CD4-positive, alpha-beta T cell treated with Interleukin-4 for 1 hour (primary cell): ENCODE data around the gene PIPOX.

Experiments used
- DNase-seq, 2 donors: peaks; one replicate each; pipeline ENCODE4 v3.0.0-alpha.2; 2020 to 2022

PIPOX gene

DNA sequence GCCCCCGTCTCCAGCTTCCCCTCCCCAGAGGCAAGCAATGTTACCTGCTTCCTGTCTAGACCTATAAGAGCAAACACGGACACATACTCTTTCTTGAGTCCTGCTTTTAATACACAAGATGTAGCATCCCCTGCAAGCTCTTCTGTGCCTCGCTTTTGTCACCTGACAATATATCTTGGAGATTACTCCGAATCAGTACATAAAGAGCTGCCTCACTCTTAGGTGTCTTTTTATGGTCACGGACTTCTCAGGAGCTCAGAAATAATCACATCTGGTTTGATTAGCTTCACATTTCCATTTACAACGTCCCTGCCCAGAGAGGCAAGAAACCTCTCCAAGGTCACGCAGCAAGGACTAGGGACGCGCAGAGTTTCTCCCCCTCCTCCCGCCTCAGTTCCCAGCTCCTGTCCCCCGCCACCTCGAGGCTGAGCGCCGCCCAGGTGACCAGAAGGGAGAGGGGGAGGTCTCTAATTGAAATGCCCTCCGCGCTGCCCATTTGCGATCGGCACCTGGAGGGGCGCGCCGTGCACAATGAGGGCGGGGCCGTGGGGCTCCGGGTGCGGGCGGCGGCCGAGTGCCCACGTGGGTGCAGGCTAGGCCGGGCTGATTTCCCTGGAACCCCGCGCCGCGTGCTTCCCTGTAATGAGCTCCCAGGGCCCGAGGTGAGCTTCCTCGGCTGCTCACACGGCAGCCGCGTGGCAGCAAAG lies 23.3 kb upstream of the PIPOX start:
- DNase-seq: no peak

DNA sequence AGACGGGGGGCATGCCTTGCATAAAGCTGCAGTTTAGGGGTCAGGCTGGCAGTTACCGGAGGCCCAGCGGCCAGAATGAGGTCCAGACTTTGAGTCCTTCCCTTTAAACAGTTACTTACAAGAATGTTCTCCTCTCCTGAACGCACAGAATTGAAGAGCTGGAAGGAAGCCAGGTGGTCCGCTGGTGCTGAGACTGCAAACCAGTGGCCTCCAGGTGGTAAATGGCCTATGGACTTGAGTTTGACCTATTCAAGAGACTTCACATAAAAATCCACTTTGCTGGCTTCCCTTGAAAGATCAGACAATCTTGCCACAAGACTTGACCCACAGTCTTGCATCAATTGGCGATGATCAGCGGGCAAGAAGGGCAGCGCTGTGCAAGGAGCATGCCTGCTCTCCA lies 22.4 kb upstream of the PIPOX start:
- no peak for DNase-seq

DNA sequence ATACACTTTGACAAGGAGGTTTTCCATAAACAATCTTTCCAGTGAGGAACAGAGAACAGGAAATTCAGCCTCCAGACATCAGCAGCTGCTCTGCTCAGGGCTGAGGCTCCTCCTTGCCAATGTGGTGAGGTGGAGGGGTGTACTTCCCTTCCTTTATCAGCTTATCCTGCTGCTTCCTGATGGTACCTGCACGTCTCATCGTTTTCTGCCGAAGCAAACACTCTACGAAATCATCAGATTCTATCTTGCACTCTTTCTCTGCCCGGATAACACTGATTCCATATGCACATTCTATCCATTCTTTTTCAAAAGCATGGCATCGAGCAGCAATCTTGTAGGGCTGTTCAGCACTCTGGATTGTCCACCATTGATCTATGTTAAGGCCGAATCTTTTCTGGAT lies 21.7 kb upstream of the PIPOX start:
- no peak for DNase-seq

DNA sequence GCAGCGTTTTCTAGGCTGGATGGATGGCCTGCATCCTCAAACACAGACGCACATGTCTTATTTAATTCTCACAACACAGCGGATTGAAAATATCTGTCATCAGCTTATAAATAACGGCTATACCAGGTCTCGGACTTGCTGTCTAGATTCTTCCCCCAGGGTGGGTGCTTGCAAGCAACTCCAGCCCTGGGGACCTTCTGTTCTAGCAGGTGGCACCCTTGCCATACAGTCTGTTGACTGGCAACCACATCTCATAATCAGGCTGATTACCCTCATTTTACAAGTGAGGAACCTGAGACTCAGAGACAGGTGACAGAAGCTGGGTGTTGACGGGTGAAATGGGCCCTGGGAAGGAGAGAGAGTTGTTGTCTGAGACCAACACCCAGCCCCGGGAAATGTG lies 20.9 kb upstream of the PIPOX start:
- DNase-seq: no peak

DNA sequence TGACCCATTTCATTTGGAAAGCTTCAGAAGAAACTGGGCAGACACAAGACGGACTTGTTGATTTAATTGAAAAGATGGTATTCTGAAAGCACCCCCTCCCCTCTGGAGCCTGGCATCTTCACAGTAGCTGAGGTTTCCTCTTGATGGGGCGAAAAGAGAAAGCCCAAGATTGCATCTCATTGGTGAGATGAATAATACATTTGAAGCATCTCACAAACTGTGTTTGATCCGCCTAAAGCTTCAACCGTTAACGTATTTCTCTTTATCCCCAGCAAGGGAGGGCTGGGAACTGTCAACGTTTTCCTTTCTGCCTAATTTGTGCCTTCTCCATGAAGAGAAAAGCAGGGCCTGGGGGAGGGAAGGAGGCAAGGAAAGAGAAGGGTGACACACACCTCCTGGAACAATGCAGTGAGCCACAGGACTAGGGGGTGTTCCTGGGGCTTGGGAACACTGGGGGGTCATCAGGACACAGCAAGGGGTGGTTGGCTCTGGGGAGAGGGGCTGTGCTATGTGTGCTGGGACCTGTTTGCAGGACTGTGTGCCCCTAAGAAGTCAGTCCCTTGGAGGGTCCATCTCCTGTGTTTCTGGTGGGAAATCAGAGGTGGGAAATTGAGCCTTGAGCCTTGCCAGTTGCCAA lies 18.5 kb upstream of the PIPOX start:
- no peak for DNase-seq

DNA sequence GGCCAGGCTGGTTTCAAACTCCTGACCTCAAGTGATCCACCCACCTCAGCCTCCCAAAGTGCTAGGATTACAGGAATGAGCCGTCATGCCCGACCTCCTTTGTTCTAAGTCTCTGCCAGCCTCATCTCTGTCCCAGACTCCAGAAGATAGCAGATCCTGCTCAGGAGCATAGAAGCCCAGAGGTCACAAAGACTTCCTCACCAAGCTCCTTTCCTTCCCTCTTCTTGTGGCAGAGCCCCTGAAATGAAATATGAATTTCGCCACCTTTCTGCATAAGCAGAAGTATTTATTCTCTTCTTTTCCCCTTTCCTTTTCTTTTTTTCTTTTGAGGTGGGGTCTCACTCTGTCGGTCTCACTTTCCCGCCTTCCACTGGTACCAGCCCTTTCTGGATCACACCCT lies 11.5 kb upstream of the PIPOX start:
- no peak for DNase-seq

DNA sequence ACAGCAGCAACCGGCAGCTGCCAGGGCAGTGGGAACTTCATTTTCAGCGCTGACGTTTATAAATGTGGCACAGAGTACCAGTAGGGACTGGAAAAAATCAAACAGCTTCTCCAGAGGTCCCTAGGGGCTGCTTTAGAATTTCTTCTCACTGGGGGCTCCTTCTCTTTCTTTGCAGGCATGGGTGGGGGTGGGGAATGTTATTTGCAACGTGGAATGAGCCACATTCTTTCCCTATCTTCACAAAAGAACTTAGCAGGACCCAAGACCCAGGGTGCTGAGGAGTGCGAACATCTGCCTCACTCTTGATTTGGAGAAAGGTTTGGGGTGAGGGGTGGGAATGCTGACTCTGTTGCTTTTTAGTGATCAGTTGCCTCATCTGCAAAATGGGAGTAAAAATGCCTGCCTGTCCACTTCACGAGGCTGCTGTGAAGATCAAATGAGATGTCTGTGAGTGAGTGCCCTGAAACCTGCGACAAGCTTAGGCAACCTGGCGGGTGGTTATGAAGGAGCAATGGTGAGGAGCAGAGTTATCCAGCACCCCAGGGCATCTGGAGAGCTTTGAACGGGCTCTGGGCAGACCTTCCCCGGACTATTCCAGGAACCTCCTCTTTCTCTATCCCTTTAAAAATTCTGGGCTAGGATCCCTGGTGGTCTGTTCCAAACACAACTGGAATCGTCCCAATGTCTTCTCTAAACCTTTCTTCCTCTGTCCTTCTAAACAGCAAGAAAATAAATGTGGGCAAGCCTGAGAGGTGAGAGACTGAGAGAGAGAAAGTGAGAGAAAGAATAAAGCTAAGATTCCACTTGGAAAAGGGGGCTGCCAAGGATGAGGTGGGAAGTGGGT lies 10.7 kb upstream of the PIPOX start:
- DNase-seq: no peak

DNA sequence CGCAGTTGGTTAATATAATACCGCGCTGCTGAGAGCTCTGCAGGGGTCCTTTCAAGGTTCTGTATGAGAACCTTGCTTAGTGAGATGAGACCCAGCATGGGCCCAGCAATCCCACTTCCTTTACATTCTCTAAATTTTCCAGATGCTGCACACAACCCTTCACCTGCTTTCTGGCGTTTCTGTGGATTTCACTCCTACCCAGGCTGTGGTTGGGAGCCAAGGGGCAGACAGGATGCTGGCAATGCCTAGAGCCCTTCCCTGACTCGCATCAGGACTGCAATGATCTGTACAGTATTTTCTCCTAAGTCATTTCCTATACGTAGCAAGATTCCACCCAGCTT lies 10.1 kb upstream of the PIPOX start:
- no peak for DNase-seq

DNA sequence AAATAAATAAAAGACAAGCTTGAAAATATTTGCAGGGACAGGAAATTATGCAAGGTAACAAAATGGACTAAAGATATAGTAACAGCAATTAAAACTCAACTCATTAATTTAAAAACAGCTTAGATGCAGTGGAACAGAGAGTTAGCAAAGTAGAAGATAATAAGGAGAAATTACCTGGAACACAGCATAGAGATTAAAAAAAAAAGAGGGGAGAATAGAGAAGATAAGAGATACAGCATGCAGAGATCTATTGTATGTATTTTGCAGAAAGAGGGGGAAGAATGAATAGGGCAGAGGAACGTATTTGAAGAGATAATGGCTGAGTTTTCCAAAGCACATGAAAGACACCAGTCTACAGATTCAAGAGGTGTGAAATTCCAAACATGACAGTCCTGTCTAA lies 8.4 kb upstream of the PIPOX start:
- no peak for DNase-seq

DNA sequence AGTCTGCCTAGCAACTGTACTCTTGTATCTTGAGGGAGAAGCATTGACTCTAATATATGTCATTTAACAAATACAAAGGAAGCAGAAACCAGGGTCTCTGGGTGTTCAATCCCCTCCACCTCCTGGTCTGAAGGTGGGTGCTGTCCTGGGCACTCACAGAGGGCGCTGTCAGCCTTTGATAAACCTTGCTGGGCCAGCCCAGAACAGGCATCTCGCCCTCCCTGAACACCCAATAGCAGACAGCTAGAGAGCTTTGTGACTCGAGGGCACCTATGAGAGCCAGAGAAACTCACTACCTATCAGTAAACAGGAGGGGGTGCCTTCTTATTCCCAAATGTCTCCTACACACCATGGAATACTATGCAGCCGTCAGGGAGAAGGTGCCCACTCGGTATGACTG lies 6.4 kb upstream of the PIPOX start:
- DNase-seq: no peak

DNA sequence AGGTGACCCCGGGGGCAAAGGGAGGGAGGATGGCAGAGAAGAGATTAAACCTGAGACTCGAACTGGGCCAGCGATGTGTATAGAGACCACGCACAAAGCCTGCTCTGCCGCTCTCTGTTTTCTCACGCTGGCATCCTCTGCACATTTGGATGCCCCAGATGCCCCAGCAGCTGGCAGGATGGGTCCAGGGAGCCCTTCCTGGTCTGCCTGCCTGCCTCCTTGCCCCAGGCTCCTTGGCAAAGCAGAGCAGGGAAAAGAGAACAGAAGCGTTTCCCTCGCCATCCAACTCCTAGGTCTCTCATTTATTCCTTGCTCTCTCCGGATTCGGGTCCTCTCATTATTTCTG lies 5.2 kb upstream of the PIPOX start:
- DNase-seq: no peak

DNA sequence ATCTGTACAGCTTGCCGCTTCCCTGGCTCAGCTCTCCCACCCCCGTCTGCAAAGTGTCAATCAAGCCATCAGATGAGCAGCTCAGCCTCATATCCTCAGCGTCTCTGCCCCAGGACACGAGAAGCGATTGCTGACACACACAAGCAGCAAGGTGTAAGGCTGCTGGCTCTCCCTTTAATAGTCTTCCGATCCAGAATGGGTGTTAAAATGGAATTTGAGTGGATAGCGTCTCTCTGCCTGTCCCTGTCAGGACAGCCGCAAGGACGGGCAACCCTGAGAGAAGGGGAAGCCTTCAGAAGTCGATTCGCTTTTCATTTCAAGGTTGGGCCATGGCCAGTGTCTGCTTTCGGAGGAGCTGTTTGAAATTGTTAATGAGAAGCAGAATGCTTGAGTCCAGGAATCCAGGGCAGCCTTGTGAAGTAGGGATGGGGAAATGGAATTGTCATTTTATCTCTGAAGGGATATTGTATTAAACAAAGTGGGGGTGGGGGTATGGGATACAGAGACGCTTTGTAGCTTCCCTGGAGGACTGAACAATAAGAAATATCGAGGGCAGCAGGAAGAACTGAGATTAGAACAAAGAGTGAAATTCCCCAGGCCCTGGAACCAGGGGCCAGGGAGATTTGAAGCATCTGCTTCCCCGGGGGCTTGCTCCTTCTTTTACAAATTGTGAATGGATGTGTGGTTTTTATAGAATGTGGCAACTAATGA lies 4.7 kb upstream of the PIPOX start:
- no peak for DNase-seq

DNA sequence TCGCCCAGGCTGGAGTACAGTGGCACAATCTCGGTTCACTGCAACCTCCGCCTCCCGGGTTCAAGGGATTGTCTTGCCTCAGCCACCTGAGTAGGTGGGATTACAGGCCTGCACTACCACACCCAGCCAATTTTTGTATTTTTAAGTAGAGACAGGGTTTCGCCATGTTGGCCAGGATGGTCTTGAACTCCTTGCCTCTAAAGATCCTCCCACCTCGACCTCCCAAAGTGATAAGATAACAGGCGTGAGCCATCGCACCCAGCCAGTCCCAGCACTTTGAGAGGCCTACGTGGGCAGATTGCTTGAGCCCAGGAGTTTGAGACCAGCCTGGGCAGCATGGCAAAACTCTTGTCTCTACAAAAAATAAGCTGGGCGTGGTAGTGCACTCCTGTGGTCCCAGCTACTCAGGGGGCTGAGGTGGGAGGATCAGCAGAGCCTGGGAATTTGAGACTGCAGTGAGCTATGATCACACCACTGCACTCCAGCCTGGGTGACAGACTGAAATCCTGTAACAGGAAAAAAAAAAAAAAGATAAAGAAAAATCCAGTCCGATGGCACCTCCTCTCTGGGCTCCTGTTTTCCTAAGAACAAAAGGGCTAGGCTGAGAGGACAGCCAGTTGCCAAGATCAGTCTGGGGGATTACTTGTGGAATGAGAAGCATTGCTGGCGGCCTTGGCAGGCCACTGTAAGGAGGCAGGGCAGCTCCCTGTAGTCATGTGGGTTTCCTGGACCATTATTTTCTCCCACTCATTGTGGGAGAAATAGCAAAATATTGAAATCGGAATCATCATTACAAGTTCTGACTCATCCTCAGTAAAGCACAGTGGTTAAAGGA lies 3.0 kb upstream of the PIPOX start:
- DNase-seq: no peak

DNA sequence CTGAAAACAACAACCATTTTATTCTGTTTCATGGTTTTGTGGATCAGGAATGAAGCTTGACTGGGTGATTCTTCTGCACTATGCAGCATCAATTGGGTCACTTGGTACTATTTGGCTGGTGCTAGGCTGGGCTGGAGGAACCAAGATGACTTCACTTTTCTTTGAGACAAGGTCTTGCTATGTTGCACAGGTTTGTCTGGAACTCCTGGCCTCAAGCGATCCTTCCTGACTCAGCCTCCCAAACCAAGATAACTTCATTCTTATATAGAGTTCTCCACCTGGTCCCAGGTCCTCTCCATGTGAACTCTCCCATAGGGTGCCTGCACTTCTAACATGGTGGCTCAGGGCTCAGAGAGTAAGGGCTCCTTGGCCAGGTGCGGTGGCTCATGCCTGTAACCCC lies 1.9 kb upstream of the PIPOX start:
- DNase-seq: no peak

DNA sequence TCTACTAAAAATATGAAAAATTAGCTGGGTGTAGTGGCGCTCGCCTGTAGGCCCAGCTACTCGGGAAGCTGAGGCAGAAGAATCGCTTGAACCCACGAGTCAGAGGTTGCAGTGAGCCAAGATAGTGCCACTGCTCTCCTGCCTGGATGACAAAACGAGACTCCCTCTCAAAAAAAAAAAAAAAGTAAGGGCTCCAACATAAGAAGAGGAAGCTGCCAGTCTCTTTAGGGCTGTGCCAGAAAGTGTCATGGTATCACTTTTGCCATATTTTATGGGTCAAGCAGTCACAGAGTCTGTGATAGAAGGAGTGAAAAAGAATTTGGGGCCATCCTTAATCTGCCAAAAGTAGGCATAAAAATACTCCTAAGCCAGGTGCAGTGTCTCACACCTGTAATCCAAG lies 1.4 kb upstream of the PIPOX start:
- DNase-seq: no peak

DNA sequence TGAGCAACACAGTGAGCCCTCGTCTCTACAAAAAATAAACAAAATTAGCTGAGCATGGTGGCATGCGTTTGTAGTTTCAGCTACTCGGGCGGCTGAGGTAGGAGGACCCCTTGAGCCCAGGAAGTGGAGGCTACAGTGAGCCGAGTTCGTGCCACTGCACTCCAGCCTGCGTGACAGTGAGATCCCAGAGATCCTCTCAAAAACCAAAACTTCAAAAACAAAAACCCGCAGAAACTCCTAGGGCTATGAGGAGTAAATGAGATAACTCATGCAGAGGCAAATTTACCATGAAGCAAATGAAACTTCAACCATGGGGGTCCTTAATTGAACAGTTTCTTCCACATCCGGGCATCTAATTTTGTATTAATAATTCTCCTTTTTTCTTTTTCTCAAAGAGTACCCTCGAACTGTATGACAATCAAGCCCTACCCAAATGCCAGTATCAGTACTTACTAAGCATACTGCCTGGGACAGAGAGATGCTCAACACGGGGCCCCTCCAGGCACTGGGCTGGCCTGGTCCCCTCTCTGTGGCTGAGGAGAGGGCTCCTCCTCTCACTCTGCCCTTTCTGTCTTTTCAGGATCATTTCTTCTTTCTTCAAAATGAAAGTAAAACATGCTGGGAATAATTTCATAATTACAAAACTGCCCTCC lies 789 bp upstream of the PIPOX start:
- DNase-seq: no peak

DNA sequence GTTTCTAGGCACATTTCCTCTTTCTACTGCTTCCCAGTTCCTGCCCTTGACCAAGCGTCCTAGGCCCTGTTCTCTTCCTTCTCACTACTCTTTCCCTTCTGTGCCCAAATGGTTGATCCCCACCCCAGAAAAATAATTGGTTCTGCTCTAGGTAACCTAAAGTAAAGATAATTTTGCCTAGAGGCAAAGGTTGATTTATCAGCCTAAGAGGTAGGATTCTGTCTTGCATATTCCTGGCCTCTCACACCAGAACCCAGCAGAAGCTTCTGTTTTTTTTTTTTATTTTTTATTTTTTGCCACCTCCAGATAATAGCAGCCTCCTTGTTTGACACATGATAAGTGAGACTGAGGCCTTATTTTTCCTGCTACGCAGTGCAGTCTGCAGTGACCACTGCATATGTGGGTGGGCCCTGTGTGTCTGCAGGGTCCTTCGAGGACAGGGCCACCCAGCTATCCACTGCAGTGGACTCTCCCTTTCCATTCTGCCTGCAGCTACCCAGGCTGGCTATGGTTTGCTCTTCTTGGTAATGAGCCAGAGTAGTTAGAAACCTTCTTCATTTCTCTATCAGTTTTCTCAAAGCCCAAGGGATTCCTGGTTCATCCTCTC lies 701 bp downstream of the PIPOX start:
- DNase-seq: no peak

DNA sequence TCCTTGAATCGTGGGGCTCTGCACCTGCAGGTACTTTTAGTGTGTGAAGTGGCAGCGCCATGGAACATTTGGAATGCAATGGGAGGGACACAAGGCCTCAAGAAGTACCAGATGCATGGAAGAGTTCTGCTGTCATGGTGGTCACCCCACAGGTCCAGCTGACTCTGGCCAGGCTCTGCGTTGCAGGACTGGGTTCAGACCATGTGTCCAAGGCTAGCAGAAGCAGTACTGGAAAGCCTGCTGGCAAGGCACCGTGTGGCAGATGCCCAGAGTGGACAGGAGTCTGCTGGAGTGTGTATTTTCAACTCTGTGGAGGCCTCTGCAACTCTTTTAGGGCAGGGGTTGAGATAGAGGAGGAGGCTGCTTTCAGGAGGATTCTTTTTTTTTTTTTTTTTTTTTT lies 2.1 kb downstream of the PIPOX start:
- no peak for DNase-seq

DNA sequence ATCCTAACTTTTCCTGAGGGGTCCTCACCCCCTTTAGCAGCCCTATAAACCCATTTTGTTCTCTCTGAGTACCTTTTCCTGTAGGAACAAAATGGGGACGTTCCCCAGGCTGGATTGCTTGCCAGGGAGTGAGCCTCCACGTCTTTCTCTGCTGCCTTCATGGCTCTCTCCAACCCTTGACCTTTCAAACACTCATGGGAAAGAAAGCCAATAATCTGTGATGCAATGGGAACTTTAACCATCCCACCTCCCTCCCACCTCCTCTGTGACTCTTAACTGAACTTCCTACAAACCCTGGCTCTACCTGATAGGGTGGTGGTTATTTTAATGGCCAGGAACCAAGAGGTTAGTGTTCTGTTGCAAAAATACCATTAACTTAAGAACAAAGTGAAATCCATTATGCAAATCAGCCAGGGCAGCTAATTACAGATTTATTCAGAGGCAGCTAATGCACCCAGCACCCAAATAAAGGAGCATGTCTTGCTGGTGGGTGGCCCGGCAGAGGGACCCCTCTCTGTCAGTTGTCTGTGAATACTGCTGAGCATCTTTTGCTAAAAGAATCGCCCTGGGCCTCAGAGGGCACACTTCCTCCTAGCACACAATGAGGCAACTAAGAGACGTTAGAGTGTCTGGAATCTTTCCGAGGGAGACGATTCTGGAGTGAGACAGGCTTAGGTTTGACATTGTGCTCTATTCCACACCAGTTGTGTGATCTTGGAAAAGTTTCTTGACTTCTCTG lies 3.0 kb downstream of the PIPOX start:
- DNase-seq: no peak

DNA sequence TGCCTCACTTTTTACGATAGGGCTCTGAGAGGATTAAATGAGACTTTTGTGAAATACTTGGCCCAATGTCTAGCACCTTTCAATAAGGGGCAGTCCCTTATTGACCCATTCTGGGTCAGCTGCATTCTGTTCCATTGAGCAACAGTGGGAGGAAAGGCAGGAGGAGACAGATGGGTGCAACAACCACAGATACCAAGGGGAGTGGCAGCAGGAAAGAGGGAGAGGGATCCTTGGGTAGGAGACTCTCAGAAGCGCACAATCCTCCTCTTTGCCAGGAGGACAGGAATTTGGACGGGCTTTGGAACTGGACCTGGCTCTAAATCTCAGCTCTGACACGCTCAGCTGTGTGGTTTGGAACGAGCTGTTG lies 3.5 kb downstream of the PIPOX start:
- no peak for DNase-seq
